ENCODE data around the gene TSPAN15.

The TSPAN15 gene

DNA sequence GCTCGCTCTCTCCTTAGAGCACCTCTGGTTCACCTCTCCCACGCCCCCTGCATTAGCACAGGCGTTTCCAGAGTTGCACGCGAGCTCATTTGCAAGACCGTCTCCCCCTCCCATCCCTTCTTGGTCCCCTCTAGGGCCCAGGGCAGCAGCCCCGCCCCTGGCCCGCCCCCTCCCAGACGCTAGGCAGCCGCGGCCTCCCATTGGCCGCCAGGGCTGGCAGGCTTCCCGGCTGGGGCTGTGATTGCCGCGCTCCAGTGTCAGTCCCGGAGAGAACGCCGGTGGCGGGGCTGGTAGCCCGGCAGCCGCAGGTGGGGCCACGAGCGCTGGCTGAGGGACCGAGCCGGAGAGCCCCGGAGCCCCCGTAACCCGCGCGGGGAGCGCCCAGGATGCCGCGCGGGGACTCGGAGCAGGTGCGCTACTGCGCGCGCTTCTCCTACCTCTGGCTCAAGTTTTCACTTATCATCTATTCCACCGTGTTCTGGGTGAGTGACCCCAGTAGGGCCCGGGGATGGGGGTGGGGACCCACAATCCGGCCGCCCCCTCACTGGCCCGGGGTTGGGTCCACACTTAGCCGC, at the start of gene TSPAN15:
Gene TSPAN15 (plus strand): TSS at position 257 of the 575 bp plus-strand sequence. CDS start 130 bp downstream, at position 387.
- no peak for DNase-seq (ENCODE audit: low spot score)

- no peak for DNase-seq (ENCODE audit: low spot score)
Measured at GRCh38 chr10:69402386-69402785, 48.9 kb upstream of the TSPAN15 start.

DNA sequence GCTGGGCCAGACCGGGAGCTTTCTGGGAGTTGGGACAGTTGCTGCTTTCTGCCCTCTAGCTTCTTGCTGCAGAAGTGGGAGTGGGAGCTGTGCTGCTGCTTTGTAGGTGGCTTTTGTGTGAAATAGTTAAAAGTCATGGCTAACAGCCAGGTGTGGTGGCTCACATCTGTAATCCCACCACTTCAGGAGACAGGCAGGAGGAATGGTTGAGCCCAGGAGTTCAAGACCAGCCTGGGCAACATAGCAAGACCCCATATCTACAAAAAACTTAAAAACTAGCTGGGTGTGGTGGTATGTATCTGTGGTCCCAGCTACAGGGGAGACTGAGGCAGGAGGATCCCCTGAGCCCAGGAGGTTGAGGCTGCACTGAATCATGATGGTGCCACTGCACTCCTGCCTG, 48.2 kb upstream of the TSPAN15 start:
- no peak for DNase-seq (ENCODE audit: low spot score)

GRCh38 chr10:69403519-69403918, 47.7 kb upstream of the TSPAN15 start:
- no peak for DNase-seq (ENCODE audit: low spot score)

DNA sequence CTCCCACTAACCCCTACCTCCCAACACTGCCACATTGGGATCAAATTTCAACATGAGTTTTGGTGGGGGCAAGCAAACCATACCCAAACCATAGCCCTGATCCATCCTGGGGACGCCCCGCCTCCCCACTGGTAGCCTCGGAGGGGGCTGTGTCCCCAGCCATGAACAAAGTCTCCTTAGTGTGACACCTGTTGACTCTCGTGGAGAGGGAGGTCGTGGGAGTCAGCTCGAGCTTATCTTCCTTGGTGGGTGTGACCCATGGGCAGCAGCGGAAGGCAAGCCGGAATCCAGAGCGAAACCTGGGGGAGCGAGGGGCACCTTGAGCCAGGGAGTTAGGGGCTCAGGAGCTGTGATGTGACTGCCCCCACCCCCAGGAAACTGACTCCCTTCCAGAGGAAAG, 46.5 kb upstream of the TSPAN15 start:
- DNase-seq (ENCODE audit: low spot score): no peak

DNA sequence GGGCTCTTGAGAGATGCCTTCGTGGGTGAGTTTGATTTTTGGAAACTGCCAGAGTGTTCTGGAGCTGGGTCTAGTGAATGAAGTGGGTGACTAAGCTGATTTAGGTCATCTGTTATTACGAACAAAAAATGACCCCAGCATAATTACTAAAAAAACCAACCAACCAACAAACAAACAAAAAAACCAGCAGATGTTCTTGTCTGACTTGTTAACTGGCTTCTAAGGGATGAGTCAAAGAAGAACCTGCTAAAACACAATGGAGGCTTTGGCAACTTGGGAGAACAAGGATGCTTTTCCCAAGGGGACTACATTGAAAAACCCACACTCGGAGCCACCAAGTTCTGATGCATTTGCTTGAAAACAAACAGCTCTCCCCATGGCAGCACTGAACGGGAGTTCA, 46.0 kb upstream of the TSPAN15 start:
- DNase-seq (ENCODE audit: low spot score): no peak

GRCh38 chr10:69406302-69406811, 44.9 kb upstream of the TSPAN15 start:
- DNase-seq (ENCODE audit: low spot score): no peak

GRCh38 chr10:69406816-69407580, 44.3 kb upstream of the TSPAN15 start:
- no peak for DNase-seq (ENCODE audit: low spot score)

DNA sequence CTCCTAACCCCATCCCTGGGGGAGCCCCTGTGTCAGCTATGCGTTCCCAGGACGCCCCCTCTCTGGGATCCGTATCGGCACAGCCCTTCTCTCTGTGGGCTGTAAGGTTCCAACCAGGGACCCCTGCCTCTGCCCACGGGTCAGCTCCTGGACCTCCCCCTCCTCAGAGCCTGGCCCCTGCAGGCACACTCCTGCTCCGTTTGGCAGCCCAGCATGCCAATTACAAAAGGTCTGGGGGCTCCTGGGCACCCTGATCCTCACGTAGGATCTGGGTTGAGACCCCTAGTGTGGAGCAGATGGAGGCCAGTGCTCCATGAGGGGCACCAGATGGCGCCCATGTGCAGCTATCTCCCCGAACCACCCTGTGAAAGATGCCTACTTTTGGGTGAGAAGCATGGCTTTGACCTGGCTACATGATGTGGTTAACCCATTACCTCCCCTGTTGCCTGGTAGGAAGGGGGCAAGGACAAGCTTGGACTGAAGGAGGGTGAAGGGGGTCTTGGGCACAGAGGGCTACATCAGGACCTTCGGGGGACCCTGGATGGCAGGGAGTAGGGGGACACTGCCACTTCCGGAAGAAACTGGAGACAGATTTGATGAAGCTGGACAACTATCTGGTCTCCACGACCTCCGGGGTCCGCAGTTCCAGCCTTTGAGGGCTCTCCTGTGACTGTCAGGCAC, 43.5 kb upstream of the TSPAN15 start:
- DNase-seq (ENCODE audit: low spot score): no peak

DNA sequence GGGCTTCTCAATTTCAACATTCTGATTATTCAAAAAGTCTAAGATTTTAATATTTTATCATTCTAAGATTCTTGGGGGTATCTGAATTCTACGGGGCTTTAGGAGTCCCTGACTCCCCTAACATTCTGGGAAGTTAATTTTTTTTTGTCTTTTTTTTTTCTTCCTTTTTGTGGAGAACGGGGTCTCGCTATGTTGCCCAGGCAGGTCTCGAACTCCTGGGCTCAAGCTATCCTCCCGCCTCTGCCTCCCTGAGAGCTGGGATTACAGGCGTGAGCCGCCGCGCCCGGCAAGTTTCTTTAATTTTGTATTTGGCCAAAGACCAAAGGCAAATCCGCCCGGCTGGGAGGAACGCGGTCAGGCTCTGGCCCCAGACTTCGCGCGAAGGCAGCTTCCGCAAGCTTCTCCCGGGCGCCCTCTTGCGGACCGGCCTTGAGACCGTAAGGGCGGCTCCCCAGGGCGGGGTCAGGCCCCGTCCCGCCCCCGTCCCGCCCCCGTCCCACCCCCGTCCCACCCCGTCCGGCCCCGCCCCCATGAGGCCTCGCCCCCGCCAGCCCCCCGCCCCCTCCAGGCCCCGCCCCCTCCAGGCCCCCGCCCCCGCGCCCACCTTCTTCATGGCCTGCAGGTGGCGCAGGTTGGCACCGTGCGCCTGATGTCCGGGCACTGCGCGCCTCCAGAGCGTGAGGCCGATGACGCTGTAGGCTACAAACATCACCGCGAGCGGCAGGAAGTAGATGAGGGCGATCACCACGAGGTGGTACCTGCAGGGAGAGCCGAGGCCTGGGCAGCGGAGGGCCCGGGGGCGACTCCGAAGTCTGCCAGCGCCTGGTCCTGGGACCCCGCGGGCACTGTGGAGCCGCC, 42.7 kb upstream of the TSPAN15 start:
- DNase-seq (ENCODE audit: low spot score): peak; percentile 91

GRCh38 chr10:69409176-69409495, 42.1 kb upstream of the TSPAN15 start:
- no peak for DNase-seq (ENCODE audit: low spot score)

GRCh38 chr10:69409968-69410367, 41.3 kb upstream of the TSPAN15 start:
- DNase-seq (ENCODE audit: low spot score): no peak

DNA sequence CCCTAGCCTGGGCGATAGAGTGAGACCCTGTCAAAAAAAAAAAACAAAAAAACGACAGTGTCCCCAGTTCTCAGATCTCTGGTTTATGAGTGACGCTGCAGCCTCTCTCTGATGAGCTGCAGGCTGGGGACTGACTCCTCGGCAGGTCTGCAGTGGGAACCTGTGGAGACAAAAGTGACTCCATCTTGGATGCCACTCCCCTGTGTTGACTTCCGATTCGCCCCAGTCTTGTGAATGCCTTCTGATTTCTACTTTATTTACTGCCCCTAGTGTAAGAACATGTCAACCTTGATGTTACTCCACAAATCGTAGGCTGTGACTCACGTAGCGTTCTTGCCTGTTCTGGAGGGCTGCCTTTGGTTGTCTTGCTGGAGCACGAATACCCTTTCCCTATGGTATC, 40.8 kb upstream of the TSPAN15 start:
- no peak for DNase-seq (ENCODE audit: low spot score)

DNA sequence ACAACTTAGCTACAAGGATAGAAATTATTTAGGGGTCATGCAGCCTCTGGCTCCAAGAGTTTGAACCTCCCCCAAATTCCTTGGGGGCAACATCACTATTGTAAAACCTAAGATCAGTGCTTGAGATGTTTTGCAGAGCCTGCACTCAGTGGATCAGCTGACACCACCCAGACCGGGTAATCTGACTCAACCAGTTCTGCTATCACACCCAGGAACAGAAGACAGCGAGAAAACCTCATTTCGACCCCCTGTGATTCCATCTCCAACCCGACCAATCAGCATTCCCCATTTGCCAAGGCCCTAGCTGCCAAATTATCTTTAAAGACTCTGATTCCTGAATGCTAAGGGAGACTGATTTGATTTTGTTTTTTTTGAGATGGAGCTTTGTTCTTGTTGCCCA, 39.8 kb upstream of the TSPAN15 start:
- DNase-seq (ENCODE audit: low spot score): no peak

DNA sequence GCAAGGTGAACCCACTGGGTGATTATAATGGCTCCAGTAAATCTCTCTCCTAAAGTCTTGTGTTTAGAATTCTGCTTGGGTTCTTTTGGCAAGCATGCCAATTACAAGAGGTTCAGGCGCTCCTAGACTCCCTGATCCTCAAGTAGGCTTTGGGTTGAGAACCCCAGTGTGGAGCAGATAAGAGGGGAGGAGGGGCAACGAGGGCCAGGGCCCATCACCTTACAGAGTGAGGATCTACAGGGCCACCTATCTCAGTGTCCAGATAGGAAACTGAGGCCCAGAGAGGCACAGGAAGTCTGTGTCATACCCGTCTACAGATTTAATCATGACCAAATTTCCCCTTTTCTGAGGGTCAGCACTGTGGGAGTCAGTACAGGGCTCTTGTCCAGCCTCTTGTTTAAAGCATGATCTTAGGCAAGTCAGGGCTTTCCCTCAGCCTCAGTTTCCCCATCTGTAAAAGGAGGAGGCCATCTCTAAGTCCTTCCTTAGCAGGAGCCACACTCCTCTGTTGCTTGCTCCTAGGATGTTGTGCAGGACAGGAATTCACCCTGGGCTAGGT, 39.0 kb upstream of the TSPAN15 start:
- DNase-seq (ENCODE audit: low spot score): no peak

DNA sequence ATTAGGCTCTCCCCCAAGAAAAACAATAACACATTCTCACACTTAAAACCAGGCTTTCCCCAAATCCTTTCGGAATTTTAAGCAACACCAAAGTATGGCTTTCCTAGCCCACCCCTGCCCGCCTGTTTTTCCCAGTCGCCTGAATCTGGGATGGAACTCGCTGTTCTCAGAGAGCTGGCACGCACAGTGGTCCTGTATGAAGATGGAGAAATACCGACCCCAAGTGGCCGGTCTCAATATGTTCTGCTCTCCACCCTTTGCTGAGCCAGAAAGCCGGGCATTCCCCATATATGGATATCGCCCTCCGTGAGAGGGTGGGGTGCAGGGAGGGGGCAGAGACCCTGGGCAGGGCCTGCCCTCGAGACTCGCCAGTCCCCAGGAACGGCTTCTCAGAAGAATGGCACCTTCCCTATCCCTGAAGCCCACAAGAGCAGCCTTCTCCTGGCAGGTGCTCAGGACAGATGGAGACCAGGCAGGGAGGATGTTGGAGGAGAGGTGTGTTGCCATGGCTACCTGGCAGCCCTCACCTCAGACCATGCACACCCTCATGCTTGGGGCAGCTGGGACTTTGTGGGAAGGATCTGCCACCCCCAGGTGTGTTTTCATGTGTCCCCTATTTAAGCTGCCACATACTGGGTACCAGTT, 37.9 kb upstream of the TSPAN15 start:
- DNase-seq (ENCODE audit: low spot score): peak; percentile 54

- no peak for DNase-seq (ENCODE audit: low spot score)
Measured at GRCh38 chr10:69414036-69415018, 36.9 kb upstream of the TSPAN15 start.

GRCh38 chr10:69415049-69415448, 36.2 kb upstream of the TSPAN15 start:
- no peak for DNase-seq (ENCODE audit: low spot score)

DNA sequence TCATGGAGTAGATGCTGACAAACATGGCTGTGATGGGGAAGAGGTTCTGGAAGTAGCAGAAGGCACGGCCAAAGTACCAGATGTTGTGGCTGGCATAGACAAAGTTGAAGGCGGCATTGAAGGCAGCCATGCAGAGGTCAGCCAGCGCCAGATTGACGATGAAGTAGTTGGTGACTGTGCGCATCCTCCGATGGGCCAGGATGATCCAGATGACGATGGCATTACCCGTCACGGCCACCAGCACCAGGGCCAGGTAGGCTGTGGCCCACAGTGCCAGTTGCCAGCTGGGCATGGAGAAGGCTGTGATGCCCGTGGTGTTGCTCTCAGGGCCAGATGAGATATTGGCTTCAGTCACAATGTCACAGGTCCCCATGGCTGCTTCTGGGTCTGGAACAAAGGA, 35.3 kb upstream of the TSPAN15 start:
- DNase-seq (ENCODE audit: low spot score): no peak

DNA sequence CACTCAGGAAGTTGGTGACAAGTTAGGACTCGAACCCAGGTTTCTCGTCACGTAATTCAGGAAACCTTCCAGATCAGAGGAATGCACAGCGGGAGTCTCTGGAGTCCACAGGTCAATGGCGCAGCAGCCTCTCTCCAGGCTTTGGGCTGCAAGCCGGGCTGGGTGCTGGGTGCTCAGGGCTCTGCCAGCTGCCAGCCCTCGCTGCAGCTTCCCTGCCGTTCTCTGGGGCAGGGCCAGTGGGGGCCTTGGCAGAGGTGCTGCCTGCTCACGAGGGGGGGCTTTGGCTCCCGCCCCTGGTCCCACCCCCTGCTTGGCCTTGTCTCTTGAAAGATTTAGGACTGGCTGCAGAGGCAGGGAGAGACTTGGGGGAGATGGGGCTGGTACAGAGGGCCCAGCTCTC, 34.6 kb upstream of the TSPAN15 start, which contains the start of gene TACR2:
Gene TACR2 (minus strand): TSS at position 224 of the 400 bp plus-strand sequence. CDS start 595 bp downstream, outside the sequence.
- no peak for DNase-seq (ENCODE audit: low spot score)

All from hematopoietic multipotent progenitor cell treated with erythropoietin and hydrocortisone succinate and interleukin-3 and kit ligand, for 15 days (in vitro differentiated cells).